ENCODE results near the gene NBAS. TPM values are rescaled to one million over a fixed set of nuclear protein-coding genes. Genes with fewer than 3 reads are reported as not detected.

Gene NBAS
- total and polyA plus RNA-seq, 9 of the 15 experiments (the other 6 are each of a cell fraction or from before 2014, with no cell fraction given) = 15.3 to 94.4 (median 69.9) TPM

DNA sequence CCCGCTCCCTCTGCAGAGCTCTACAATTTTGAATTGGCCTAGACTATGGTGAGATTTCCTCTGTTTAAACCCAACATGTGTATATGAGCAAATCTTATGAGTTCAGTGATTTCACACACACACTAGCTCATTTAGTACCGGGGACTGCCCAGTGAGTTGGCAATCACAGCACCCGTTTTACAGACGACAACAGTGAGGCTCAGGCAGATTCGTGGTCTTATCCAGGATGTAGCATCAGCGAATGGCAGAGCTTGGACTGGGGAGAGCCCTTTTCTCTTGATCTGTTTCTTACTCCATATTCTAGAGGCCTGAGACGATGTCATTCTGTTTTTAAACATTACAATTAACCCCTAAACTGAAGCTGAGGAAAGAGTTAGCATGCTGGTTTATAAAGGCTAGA, 419.9 kb downstream of the NBAS start:
- Histone ChIP-seq H3K9ac (ENCODE audit: insufficient read depth in 1 of 2, low read depth in 2 of 2, low read length in 2 of 2) (no peak overlapping the region), H3K27me3 (ENCODE audit: control insufficient read depth in 2 of 2, insufficient read depth in 2 of 2, low read length in 2 of 2) (peaks cover 0 to 14% of the 10 kb centered on the region in 2 experiments; a peak in 1 of 5 replicates), H3K36me3 (ENCODE audit: control insufficient read depth, insufficient read depth, low read length) (no peaks in the 10 kb centered on the region), H2AFZ (ENCODE audit: low read depth, low read length) (no peak overlapping the region), H3K4me3 (no peak overlapping the region), H3K79me2 (ENCODE audit: control insufficient read depth, insufficient read depth, low read length) (no peaks in the 10 kb centered on the region), H4K20me1 (replicated peaks; ENCODE audit: control insufficient read depth, insufficient read depth, low read length) (no peaks in the 10 kb centered on the region), H3K4me1 (replicated peaks in 1 of 2; ENCODE audit: control insufficient read depth in 2 of 2, insufficient read depth in 2 of 2, low read length in 2 of 2) (no peaks in the 10 kb centered on the region; a peak in 1 of 5 replicates), H3K27ac (ENCODE audit: extremely low read depth, low read depth, low read length) (no peak overlapping the region), H3K9me3 (replicated peaks; ENCODE audit: control insufficient read depth, insufficient read depth, low read depth, low read length) (0 out of 2 replicates have a peak, but pooled peaks cover 2% of the 10 kb centered on the region), H3K4me2 (ENCODE audit: insufficient read depth, low read length) (no peak overlapping the region), H3K9me1 (ENCODE audit: control insufficient read depth, insufficient read depth, low read length) (no peaks in the 10 kb centered on the region)
- TF ChIP-seq ZNF134 (CRISPR knock-in tag; conservative IDR thresholded peaks at IDR 0.05) (no peak), SIX5 (IDR thresholded peaks at IDR 0.05; ENCODE audit: borderline replicate concordance in 1 of 2, insufficient read depth in 1 of 2, low read depth in 1 of 2, low read length in 2 of 2) (no peak), ZNF263 (CRISPR knock-in tag; IDR thresholded peaks at IDR 0.05; ENCODE audit: borderline replicate concordance) (no peak), TGIF2 (CRISPR knock-in tag; IDR thresholded peaks at IDR 0.05) (no peak), NUFIP1 (IDR thresholded peaks at IDR 0.05; ENCODE audit: partially characterized antibody) (no peak), EGR1 (conservative IDR thresholded peaks at IDR 0.05) (no peak), NR2C1 (IDR thresholded peaks at IDR 0.05) (no peak), NR2C1 (tag; IDR thresholded peaks at IDR 0.05) (no peak), OTX1 (CRISPR knock-in tag; IDR thresholded peaks at IDR 0.05) (no peak), FOXK2 (conservative IDR thresholded peaks at IDR 0.05 in 1 of 2, IDR thresholded peaks at IDR 0.05 in 1 of 2; ENCODE audit: low read depth in 2 of 2) (no peak), HNRNPK (IDR thresholded peaks at IDR 0.05; ENCODE audit: low read depth, low read length, poor library complexity, severe bottlenecking) (no peak), POLR3G (IDR thresholded peaks at IDR 0.05; ENCODE audit: extremely low read depth, insufficient read length, insufficient replicate concordance) (no peak), GABPA (tag; conservative IDR thresholded peaks at IDR 0.05; ENCODE audit: low read depth) (no peak), GATAD2B (IDR thresholded peaks at IDR 0.05; ENCODE audit: borderline replicate concordance) (no peak), TCF7L2 (IDR thresholded peaks at IDR 0.05; ENCODE audit: low read depth, low read length) (no peak)
- TF ChIP-seq, protein P1, sequence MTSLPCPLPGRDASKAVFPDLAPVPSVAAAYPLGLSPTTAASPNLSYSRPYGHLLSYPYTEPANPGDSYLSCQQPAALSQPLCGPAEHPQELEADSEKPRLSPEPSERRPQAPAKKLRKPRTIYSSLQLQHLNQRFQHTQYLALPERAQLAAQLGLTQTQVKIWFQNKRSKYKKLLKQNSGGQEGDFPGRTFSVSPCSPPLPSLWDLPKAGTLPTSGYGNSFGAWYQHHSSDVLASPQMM (CRISPR knock-in tag; IDR thresholded peaks at IDR 0.05) = no peak
- TF ChIP-seq, protein P2, sequence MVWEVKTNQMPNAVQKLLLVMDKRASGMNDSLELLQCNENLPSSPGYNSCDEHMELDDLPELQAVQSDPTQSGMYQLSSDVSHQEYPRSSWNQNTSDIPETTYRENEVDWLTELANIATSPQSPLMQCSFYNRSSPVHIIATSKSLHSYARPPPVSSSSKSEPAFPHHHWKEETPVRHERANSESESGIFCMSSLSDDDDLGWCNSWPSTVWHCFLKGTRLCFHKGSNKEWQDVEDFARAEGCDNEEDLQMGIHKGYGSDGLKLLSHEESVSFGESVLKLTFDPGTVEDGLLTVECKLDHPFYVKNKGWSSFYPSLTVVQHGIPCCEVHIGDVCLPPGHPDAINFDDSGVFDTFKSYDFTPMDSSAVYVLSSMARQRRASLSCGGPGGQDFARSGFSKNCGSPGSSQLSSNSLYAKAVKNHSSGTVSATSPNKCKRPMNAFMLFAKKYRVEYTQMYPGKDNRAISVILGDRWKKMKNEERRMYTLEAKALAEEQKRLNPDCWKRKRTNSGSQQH (CRISPR knock-in tag; IDR thresholded peaks at IDR 0.05) = no peak
- TF ChIP-seq, protein P3, sequence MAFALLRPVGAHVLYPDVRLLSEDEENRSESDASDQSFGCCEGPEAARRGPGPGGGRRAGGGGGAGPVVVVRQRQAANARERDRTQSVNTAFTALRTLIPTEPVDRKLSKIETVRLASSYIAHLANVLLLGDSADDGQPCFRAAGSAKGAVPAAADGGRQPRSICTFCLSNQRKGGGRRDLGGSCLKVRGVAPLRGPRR (CRISPR knock-in tag; IDR thresholded peaks at IDR 0.05) = no peak
- WGBS (ENCODE audit: insufficient coverage, low coverage, missing lambda C conversion rate) = 3% methylated on average over 7 of the region's 7 CpGs
- CTCF ChIA-PET (ENCODE audit: low intra/inter-chr PET ratio) = no interaction called here
- intact Hi-C loops (cut with micrococcal nuclease) = no loop called here
- DNase-seq (ENCODE audit: extremely low read depth in 1 of 4, low spot score in 3 of 4) (no peak), FAIRE-seq (no peak), ATAC-seq (no peak)
- POLR2A ChIA-PET = interaction anchor here (1.5 kb wide), 1 partner anchor 14 kb away, joined by 4 read pairs; no protein-coding TSS in a partner anchor
- in situ Hi-C loops (cut with MboI) = no loop called here
- no TSS peak for BruUV-seq (replicated peaks)

Measured in K562 (cell line).